Activated T-cell treated with anti-CD3 and anti-CD28 coated beads, Interleukin-2, amount 50 U/mL, for 4 hours (primary cell): ENCODE measurements around the gene BMF. TPM values are rescaled to one million over a fixed set of nuclear protein-coding genes. Genes with fewer than 3 reads are reported as not detected.
"Not testable (repeated sequence)": the region's sequence is repeated elsewhere in the genome, so short reads cannot be mapped to it uniquely, and the experiment has no call there.

Source experiments
- ATAC-seq, 2 donors: fragments of 200-7000 bp; cut with Tn5 transposase; one replicate each; pipeline ENCODE4 v1.10.0; 2021
- DNase-seq: peaks from one replicate; pipeline ENCODE4 v3.0.0-alpha.2; 2020
- H3K27me3 Mint-ChIP-seq: one replicate; pipeline ENCODE4 v1.8.0; 2021; ENCODE audit warnings: low read depth, mixed read lengths
- H3K36me3 Mint-ChIP-seq: one replicate; pipeline ENCODE4 v1.8.0; 2022; ENCODE audit warnings: mixed read lengths; ENCODE audit not compliant: insufficient read depth
- H3K4me1 Mint-ChIP-seq: one replicate; pipeline ENCODE4 v1.8.0; 2021; ENCODE audit warnings: low read depth, mixed read lengths
- H3K4me3 Mint-ChIP-seq: one replicate; pipeline ENCODE4 v1.8.0; 2021; ENCODE audit warnings: mild to moderate bottlenecking, moderate library complexity, mixed read lengths
- H3K9me3 Mint-ChIP-seq: one replicate; pipeline ENCODE4 v1.8.0; 2021; ENCODE audit warnings: mixed read lengths
- total RNA-seq, 3 donors: library from RNA; stranded (reverse); gene quantifications; one replicate each; pipeline ENCODE4 v1.2.1, GENCODE V29; 2021

The BMF gene
- total RNA-seq, 3 donors from 2014 or later: 3.1 to 7.1 (median 6.6) TPM

- no peaks in the 10 kb centered on the region for H3K9me3 Mint-ChIP-seq
- no peak for ATAC-seq
Observed at GRCh38 chr15:40118473-40118872, 9.8 kb upstream of the BMF start.

GRCh38 chr15:40115670-40116093 is 7.0 kb upstream of the BMF start:
- Mint-ChIP-seq H3K9me3 (no peaks in the 10 kb centered on the region), H3K27me3 (peaks cover 7% of the 10 kb centered on the region), H3K36me3 (no peaks in the 10 kb centered on the region), H3K4me1 (peaks cover 14% of the 10 kb centered on the region), H3K4me3 (no peak overlapping the region)
- peak; percentile 51 to 77 for ATAC-seq
- DNase-seq: peak; percentile 22

More at GRCh38 chr15:40118473-40118872, 9.8 kb upstream of the BMF start:
- Mint-ChIP-seq H3K36me3 (no peaks in the 10 kb centered on the region), H3K4me3 (no peak overlapping the region), H3K27me3 (no peaks in the 10 kb centered on the region), H3K4me1 (peaks cover 14% of the 10 kb centered on the region)
- DNase-seq: no peak

- not testable (repeated sequence) for ATAC-seq, H3K27me3 Mint-ChIP-seq, H3K9me3 Mint-ChIP-seq, H3K4me3 Mint-ChIP-seq, H3K36me3 Mint-ChIP-seq, DNase-seq
- peaks cover 14% of the 10 kb centered on the region for H3K4me1 Mint-ChIP-seq
Observed at GRCh38 chr15:40115106-40115505, 6.4 kb upstream of the BMF start.

- peaks cover 18% of the 10 kb centered on the region for H3K4me1 Mint-ChIP-seq
- ATAC-seq: no peak
- no peak overlapping the region for H3K4me3 Mint-ChIP-seq
- H3K9me3 Mint-ChIP-seq: no peaks in the 10 kb centered on the region
- DNase-seq: no peak
- no peaks in the 10 kb centered on the region for H3K36me3 Mint-ChIP-seq
- peaks cover 7% of the 10 kb centered on the region for H3K27me3 Mint-ChIP-seq
Observed at GRCh38 chr15:40114218-40114617, 5.5 kb upstream of the BMF start.

GRCh38 chr15:40112789-40113188 is 4.1 kb upstream of the BMF start:
- Mint-ChIP-seq H3K4me3 (no peak overlapping the region), H3K27me3 (peaks cover 7% of the 10 kb centered on the region), H3K4me1 (peaks cover 25% of the 10 kb centered on the region), H3K36me3 (no peaks in the 10 kb centered on the region), H3K9me3 (no peaks in the 10 kb centered on the region)
- DNase-seq (no peak), ATAC-seq (no peak)

DNA sequence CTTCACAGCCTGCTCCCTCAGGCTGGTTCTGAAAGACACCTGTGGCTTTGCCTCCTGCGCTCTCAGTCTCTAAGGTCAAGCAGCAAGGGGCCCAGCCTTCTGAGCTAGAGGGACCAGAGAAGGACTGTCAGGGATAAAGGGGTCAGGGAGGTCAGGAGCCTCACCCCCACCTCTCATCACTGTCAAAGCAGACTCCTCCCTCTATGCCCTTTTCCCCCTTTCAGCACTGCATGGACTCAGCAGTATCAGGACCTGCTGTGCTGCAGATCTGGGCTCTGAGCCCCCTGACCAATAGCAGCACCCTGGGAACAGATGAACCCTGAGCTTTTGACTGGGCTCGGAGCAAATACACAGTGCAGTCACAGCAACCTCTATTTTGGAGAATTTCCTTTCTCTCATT is 3.2 kb upstream of the BMF start:
- H3K9me3 Mint-ChIP-seq: no peaks in the 10 kb centered on the region
- no peak for ATAC-seq
- no peak overlapping the region for H3K4me3 Mint-ChIP-seq
- peaks cover 7% of the 10 kb centered on the region for H3K27me3 Mint-ChIP-seq
- no peak for DNase-seq
- peaks cover 31% of the 10 kb centered on the region for H3K4me1 Mint-ChIP-seq
- no peaks in the 10 kb centered on the region for H3K36me3 Mint-ChIP-seq

GRCh38 chr15:40110866-40111550 is 2.3 kb upstream of the BMF start:
- Mint-ChIP-seq H3K36me3 (no peaks in the 10 kb centered on the region), H3K4me1 (peaks cover 33% of the 10 kb centered on the region), H3K4me3 (no peak overlapping the region), H3K27me3 (peaks cover 7% of the 10 kb centered on the region), H3K9me3 (no peaks in the 10 kb centered on the region)
- DNase-seq (no peak), ATAC-seq (no peak)

DNA sequence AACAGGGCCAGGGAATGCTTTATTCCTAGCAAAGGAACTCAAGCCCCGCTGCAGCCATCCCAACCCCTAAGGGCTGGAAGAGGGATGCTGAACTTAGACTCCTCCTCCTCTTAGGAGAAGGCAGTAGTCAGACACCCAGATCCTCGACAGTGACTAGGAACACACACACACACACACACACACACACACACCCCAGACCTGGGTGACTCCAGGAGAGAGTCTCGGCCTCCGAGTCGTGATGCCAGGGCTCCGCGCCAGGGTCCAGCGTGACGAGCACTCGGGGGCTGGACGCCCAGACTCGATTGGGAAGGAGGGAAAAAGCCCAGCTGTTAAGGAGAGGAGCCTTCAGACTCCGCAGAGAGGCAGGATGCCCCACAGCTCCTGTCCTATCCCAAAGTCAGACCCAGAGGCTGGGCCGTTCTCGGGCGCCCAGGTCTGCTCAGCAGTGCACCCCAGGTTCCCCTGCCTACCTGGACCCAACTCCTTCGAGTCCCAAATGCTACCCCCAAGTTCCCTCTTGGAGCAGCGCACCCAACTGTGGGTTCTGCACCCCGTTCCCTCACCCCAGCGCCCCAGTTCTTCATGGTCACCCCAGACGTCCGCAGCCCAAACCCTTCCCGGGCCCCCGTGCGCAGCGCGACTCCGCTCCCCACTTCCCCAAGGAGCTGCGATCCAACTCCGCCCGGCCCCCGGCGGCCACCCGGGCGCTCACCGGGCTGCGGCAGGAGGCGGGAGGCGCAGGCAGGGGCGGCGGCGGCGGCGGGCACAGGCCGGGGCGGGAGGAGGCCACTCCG is 421 bp downstream of the BMF start:
- H3K27me3 Mint-ChIP-seq: peaks cover 7% of the 10 kb centered on the region
- ATAC-seq (peak; percentile 5), DNase-seq (no peak)
- H3K36me3 Mint-ChIP-seq: no peaks in the 10 kb centered on the region
- peaks cover 45% of the 10 kb centered on the region for H3K4me1 Mint-ChIP-seq
- H3K4me3 Mint-ChIP-seq: peak overlapping the region; percentile 91
- H3K9me3 Mint-ChIP-seq: no peaks in the 10 kb centered on the region

- Mint-ChIP-seq H3K4me1 (peaks cover 50% of the 10 kb centered on the region), H3K4me3 (peak overlapping the region; percentile 45), H3K27me3 (no peaks in the 10 kb centered on the region), H3K9me3 (no peaks in the 10 kb centered on the region), H3K36me3 (peaks cover 2% of the 10 kb centered on the region)
- ATAC-seq (no peak), DNase-seq (no peak)
Observed at GRCh38 chr15:40106203-40107161, 2.2 kb downstream of the BMF start.

DNA sequence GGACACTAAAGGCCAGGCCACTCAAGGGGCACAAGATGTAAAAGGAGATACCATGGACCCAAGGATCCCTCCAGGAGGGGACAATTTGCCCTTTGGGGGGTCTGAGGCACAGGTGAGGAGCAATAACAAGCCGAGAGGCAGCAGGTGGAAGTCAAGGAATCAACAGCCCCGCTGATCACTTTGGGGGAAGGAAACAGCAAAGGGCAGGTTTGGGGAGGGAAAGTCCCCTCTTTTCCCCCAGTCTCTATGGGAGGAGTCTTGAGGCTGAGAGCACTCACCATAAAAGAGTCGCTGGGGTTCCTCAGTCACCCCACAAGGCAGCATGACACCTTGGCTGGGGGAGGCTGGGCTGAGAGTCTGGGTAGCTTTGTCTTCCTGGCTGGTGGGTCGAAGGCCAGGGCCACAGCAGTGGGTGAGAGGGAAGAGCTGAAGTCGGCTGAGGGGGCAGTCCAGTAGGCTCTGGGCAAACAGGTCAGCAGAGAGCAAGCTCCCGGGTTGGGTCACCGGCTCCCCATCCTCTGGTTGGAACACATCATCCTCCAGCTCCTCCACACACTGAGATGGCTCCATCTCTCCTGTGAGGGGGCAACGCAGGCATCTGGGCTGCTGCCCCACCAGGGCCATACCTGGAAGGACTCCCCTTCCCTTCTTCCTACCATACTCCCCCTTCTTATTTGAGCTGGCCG is 3.0 kb downstream of the BMF start:
- peaks cover 58% of the 10 kb centered on the region for H3K4me1 Mint-ChIP-seq

DNA sequence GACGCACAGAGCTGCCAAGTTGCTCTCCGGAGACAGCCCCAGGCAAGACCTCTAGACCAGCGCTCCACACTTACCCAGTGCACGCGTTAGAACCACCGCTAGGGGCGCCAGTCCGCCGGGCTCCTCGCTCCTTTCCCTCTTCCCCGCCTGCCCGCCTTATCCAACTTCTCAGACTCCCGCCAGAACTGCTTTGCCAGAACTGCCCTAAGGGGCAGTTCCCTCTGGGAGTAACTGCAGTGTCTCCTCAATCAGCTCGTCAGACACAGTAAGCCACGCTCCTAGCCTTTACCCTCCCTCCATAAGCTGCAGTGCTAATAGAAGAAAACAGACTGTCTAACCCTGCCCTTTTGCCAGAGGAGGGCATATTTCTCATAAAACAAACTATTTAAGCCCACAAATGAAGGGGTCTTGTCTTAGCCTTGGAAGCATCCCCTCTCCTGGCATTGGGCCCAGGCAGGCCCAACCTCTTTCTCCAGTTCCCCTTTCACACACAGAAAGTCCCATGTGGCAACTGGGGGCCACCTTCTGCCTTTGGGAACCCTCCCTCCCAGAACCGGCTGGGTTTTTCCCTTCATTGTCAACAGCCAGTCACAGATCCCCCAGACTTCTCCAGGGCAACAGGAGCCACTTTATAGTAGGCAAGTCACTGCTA is 3.7 kb downstream of the BMF start:
- Mint-ChIP-seq H3K36me3 (peaks cover 3% of the 10 kb centered on the region), H3K4me1 (peaks cover 65% of the 10 kb centered on the region), H3K27me3 (no peaks in the 10 kb centered on the region), H3K9me3 (no peaks in the 10 kb centered on the region), H3K4me3 (peak overlapping the region; percentile 56)
- DNase-seq (peak; percentile 73), ATAC-seq (peak; percentile 47 to 52)

More for the DNA sequence above, 3.0 kb downstream of the BMF start:
- peak overlapping the region; percentile 56 for H3K4me3 Mint-ChIP-seq
- ATAC-seq (peak; percentile 6 to 17), DNase-seq (peak; percentile 50)
- no peaks in the 10 kb centered on the region for H3K9me3 Mint-ChIP-seq
- H3K27me3 Mint-ChIP-seq: no peaks in the 10 kb centered on the region
- peaks cover 3% of the 10 kb centered on the region for H3K36me3 Mint-ChIP-seq

GRCh38 chr15:40104296-40104864 is 4.3 kb downstream of the BMF start:
- H3K4me1 Mint-ChIP-seq: peaks cover 67% of the 10 kb centered on the region
- peaks cover 3% of the 10 kb centered on the region for H3K36me3 Mint-ChIP-seq
- no peaks in the 10 kb centered on the region for H3K27me3 Mint-ChIP-seq
- H3K4me3 Mint-ChIP-seq: peak overlapping the region; percentile 56
- DNase-seq (no peak), ATAC-seq (no peak)
- H3K9me3 Mint-ChIP-seq: no peaks in the 10 kb centered on the region

DNA sequence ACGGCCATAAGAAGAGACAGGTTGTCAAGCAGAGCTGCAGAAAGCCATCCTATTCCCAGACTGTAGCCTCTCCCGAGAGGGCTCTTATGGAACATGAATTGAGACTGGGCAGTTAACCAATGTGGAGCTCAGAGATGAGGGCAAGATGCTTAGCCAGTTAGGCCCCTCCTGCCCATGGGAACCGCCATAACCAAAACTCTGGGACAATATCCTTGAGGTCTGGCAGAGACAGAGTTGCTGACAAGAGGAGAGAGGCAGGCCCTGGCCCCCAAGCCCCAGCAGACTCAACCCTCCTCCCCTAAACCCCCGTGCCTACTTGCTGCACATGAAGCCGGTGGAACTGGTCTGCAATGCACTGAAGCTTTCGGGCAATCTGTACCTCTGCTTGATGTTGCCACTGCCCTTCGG is 4.8 kb downstream of the BMF start:
- Mint-ChIP-seq H3K9me3 (no peaks in the 10 kb centered on the region), H3K4me1 (peaks cover 67% of the 10 kb centered on the region), H3K4me3 (no peak overlapping the region), H3K36me3 (peaks cover 3% of the 10 kb centered on the region), H3K27me3 (no peaks in the 10 kb centered on the region)
- no peak for DNase-seq
- ATAC-seq: no peak
